Activated CD4-positive, alpha-beta T cell treated with anti-CD3 and anti-CD28 coated beads, Interleukin-2, amount 50 U/mL, for 4 hours (primary cell): ENCODE measurements around the gene GTPBP8.
A peak's percentile ranks its signal among the peaks of the same experiment; 100 is the strongest.

Experiments used
- DNase-seq, 2 experiments: peaks; one replicate each; pipeline ENCODE4 v3.0.0-alpha.2; 2020

GTPBP8 gene

DNA sequence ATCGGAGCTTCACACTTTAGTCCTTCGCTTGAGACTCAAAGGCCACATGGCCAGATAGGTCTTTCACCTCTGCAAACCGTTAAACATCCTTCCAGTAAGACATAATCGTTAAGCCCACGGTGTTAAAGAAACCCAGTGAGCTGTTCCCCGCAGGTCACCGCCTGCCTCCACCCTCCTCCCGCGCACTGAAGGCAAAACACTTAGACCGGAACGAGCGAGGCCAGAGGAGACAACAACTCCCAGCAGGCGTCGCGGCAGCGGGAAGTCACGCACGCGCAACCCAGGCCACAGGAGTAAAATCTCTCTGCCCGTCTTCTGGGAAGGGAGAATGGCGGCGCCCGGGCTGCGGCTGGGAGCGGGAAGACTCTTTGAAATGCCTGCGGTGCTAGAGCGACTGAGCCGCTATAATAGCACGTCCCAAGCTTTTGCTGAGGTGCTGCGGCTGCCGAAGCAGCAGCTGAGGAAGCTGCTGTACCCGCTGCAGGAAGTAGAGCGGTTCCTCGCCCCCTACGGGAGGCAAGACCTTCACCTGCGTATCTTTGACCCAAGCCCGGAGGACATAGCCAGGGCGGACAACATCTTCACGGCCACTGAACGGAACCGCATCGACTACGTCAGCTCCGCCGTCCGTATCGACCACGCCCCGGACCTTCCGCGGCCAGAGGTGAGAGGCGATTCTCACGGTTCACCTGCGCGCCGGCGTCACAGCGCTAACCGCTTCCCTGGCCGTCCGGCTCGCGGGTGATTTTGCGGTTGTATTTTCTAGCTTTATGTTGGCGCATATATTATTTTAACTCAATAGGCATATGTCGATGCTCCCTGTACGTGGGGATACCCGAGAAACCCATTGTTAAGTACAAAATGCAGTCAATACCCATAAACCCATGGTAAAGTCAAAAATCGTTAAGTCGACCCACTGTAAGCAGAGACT, at the start of gene GTPBP8:
Gene GTPBP8 (plus strand): TSS at position 313 of the 931 bp plus-strand sequence. CDS start 16 bp downstream, at position 329.
- DNase-seq, result peak; percentile 79 to 82

DNA sequence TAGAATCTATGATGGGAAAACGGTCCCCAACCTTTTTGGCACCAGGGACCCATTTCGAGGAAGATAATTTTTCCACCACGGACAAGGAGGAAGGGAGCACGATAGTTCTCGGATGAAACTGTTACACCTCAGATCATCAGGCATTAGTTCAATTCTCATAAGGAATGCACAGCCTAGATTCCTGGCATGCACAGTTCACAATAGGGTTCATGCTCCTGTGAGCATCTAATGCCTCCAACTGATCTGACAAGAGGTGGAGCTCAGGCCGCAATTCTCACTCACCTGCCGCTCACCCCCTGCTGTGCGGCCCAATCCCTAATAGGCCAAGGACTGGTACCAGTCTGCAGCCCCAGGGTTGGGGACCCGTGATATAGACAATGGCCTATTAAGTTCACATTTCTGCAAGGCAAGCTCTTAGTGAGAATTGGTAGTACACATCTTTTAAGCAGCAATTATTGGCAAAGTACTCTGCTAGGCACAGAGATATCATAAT, 42.4 kb upstream of the GTPBP8 start:
- no peak for DNase-seq

DNA sequence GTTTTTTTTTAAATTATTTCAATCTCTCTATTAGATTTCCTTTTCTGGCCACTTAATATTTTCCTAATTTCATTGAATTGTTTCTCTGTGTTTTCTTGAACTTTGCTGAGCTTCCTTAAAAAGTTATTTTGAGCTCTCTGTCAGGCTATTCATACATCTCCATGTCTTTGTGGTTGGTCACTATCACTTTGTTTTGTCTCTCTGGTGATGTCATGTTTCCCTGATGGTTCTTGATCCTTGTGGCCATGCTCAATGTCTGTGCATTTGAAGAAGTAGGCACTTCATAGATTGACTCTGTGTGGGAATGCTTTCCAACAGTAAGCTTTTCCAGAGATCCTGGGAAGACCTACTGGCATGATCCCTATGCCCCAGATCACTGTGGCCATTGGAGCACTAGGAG, 34.4 kb upstream of the GTPBP8 start:
- no peak for DNase-seq

GRCh38 chr3:112958811-112959560, 31.8 kb upstream of the GTPBP8 start:
- no peak for DNase-seq

DNA sequence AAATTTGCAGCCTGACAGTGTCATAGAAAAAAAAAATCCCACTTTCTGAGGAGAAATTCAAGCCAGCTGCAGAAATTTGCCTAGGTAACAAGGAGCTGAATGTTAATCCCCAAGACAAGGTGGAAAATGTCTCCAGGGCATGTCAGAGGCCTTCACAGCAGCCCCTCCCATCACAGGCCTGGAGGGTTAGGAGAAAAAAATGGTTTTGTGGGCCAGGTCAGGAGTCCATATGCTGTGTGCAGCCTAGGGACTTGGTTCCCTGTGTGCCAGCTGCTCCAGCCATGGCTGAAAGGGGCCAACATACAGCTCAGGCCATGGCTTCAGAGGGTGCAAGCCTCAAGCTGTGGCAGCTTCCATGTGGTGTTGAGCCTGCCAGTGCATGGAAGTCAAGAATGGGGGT, 27.1 kb upstream of the GTPBP8 start:
- DNase-seq, result no peak

DNA sequence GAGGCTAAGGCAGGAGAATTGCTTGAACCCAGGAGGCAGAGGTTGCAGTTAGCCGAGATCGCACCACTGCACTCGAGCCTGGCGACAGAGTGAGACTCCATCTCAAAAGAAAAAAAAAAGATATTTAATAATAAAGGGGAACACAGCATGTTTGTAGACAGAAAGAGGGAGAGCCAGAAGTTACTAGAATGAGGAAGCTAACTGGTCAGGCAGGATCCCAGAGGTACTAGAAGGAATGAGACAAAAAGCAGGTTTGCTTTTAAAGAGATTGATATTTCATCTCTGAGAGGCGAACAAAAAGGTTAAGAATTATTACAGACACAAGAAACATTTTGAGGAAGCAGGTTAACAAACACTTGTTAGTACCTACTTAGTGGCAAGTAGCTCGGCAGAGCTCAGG, 25.1 kb upstream of the GTPBP8 start:
- DNase-seq, result no peak

DNA sequence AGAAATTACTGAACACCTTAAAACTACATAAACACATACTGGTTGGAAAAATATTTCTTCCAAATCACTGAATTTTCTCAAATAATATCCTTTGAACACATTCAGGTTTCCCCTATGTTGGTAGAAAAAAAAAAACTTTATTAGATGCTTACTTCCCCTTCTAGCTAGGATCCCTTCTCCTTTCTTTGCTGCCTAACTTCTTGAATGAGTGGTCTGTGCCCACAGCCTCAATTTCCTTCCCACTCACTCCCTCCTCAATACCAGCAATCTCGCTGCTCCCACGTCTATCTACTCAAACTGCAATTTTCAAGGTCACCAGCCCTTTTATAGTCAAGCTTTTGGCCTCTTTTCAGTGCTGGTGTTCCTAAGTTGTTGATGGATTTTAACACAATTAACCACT, 24.2 kb upstream of the GTPBP8 start:
- no peak for DNase-seq

DNA sequence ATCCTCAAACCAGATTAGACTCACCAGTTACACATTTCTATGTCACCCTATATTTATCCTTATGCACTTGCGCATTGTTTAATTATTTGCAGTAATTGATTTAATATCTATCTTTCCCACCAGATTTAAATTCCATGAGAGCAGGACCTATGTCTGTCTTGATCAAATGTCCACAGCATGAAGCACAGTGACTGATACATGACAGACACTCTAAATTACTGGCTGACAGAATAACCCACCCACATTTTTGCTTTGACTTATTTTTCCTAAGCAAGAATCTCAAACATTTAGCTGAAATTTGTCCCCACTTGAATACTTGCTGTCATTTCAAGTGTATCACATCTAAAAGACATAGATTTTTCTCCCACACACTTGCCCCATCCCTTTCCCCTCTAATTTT, 23.4 kb upstream of the GTPBP8 start:
- DNase-seq, result no peak

DNA sequence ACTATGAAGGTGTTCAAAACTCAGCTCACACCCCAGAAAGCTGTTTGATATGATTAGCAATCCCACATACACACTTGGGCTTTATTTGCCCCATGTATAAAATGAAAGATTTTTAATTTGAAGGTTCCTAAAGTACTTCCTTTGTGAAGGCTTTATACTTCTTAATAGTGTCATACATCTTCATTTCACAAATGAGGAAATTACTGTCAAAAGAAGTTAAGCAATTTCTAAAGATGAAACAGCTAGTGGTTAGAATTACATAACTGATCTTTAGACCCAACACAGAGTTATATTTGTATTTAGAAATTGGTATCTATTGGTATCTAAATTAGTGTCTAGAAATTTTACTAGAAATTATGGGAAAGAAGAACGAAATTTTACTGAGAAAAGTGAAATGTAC, 23.0 kb upstream of the GTPBP8 start:
- no peak for DNase-seq

DNA sequence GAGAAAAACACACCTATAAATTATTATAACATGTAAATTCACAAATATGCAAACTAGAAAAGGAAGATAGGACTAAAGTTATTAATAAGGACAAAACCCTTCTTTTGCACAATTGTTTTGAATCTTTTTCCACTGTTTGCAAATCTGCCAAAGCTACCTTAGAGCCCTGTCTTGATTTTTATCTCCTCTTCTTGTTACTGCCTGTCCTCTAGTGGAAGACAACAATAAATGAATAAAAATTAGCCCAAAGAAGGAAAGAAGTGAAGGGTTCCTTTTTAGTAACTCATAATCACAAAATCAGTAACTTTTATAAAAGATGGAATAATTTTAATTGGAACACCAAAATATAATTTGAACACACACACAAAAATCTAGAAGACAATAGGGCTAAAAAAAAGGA, 18.6 kb upstream of the GTPBP8 start:
- no peak for DNase-seq

DNA sequence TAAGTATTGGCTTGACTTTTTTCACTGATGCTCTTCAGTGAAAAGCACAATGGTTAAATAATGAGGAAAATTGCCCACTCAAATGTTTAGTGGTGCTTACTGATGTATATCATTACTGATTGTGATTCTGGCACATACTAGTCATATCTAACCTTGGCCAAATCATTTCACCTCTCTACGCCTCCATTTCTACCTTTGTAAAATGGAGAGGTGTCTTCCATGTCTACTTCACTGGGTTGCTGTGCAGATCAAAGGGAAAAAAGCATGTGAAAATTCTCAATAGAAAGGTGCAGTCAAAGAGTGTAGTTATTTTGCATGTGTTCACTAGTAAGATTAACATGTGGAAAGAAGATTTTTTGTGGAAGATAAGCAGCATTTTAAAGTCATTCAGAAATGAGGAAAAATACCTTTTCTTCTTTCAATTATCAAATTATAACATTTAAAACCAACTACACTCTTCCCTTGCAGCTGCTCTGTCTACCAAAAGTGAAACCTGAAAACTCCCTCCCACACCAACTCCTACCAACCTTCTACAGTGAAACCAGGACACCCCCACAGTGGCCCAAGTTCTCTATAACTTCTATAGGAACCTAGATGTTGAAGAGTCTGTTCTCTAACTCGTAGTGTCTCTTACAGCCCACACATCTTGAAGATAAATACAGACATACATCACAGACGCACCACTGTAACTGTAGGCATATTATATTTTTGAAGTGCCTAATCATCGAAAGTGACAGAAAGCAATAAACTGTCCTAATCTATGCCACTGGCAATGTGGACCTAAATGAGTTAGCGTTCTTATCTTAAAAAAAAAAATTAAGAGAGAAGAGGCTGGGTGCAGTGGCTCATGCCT, 17.2 kb upstream of the GTPBP8 start:
- peak; percentile 51 to 55 for DNase-seq

GRCh38 chr3:112974178-112974517, 16.6 kb upstream of the GTPBP8 start:
- no peak for DNase-seq

DNA sequence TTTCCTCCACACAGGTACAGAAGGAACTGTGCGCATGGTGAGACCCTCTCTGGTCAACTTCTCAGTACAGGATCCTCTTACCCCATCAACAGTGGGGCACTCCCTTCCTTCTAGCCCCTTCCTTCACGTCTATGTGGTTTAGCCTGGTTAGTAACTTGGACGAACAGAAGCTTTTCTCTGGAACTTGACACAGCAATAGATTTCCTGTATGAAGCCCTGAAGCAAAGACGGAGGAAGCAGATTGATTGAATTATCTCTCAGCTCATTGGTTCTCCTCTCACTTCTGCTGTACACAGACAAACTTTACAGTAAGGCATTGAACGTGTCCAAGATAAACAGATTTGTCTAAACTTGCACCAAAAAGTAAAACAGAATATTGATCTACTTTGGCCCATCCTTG, 15.9 kb upstream of the GTPBP8 start, which contains the start of gene CD200R1:
Gene CD200R1 (minus strand): TSS at position 210 of the 400 bp plus-strand sequence. CDS start 246 bp downstream, outside the sequence.
- no peak for DNase-seq

- no peak for DNase-seq
Measured at GRCh38 chr3:112976001-112976400, 14.8 kb upstream of the GTPBP8 start.

DNA sequence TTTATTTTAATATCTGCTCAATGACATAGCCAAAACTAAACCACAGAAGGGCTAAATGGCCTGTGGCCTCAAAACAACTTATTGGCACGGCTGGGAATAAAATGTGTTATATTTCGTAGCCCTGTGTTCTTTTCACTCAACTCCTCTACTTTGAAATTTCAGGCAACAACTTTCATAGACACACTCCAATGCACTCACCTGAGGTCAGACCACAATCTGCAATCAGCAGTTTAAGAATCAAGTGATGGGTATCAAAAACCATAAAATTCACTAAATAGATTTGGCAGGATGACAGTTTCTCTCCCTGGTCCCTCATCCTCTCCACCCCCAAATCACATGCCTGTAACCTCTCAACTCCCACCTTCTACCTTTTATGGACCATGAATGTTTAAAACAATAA, 13.8 kb upstream of the GTPBP8 start:
- no peak for DNase-seq

DNA sequence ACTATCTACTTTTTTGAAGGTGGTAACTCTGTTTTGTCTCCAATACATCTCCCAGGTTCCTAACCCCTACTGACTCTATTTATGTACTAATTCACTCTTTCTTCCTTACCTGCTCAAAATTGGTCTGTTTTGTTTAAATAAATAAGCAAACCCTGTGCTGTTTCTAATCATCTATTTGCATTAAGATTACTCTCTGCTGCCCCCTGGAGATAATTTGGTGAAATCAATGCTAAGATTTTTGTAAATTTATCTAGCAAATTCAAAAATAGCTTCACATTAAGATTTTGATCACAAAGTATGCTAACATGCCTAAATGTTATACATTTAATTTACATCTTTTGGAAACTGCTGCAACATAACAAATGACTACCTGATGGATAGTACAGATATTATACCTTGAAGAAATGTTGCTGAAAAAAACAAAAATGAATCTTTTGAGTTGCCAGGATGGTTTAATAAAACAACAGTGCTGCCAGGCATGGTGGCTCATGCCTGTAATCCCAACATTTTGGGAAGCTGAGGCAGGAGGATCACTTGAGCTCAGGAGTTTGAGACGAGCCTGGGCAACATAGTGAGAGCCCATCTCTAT, 11.4 kb upstream of the GTPBP8 start:
- no peak for DNase-seq

GRCh38 chr3:112980080-112980479, 10.7 kb upstream of the GTPBP8 start:
- no peak for DNase-seq

DNA sequence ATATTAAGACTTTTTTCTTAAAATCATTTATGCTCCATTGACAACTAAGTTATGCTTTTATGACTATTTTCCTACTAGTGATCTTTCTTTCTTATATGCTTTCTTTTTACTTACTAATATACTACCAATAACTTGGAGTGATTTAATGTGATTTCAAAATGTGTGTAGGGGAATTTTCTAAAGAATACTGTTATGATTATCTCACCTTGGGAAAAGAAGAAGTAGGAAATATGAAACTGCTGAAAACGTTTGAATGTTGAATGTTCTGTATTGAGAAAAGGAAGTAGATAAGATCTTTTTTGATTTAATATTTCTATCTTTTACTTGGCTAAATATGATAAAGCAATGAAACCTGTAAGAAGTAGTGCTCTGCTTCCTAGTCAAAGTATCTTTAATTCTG, 8.1 kb upstream of the GTPBP8 start:
- no peak for DNase-seq

GRCh38 chr3:112984485-112984884, 6.3 kb upstream of the GTPBP8 start:
- peak; percentile 31 to 39 for DNase-seq

GRCh38 chr3:112987710-112988334, 3.0 kb upstream of the GTPBP8 start:
- no peak for DNase-seq

- no peak for DNase-seq
Measured at GRCh38 chr3:112995800-112996199, 5.0 kb downstream of the GTPBP8 start.

- no peak for DNase-seq
Measured at GRCh38 chr3:113000691-113001090, 9.9 kb downstream of the GTPBP8 start.
